ENCODE results near the gene PTGER4. TPM values are rescaled to one million over a fixed set of nuclear protein-coding genes. Genes with fewer than 3 reads are reported as not detected.

PTGER4 gene
- polyA plus RNA-seq, 1 of the 3 experiments (the other 2 are of a cell fraction), result not detected

GRCh38 chr5:40631236-40631635 is 48.5 kb upstream of the PTGER4 start:
- TF ChIP-seq, protein P1, sequence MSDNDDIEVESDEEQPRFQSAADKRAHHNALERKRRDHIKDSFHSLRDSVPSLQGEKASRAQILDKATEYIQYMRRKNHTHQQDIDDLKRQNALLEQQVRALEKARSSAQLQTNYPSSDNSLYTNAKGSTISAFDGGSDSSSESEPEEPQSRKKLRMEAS (IDR thresholded peaks at IDR 0.05; ENCODE audit: low read depth), result no peak
- no peak for TF ChIP-seq POLR2AphosphoS5 (IDR thresholded peaks at IDR 0.05; ENCODE audit: low read depth, low read length)
- no peaks in the 10 kb centered on the region for H3F3A ChIP-seq (replicated peaks; ENCODE audit: insufficient read depth)
- ChIA-PET CTCF (no interaction called here), POLR2A (no interaction called here)
- no peak overlapping the region for H3K9ac ChIP-seq
- WGBS (ENCODE audit: low lambda C conversion rate), result 16% methylated on average over 7 of the region's 7 CpGs
- H3K4me2 ChIP-seq, result no peak overlapping the region
- no peaks in the 10 kb centered on the region for H3K36me3 ChIP-seq (replicated peaks in 1 of 2; ENCODE audit: control insufficient read depth in 1 of 2, insufficient read depth in 2 of 2, low read length in 1 of 2)
- no peak overlapping the region for H3K27ac ChIP-seq (ENCODE audit: low read depth in 2 of 2, low read length in 1 of 2)
- H3K27me3 ChIP-seq (ENCODE audit: insufficient read depth), result no peaks in the 10 kb centered on the region; the same call in 1 of the 2 replicates
- H2AFZ ChIP-seq (ENCODE audit: low read depth), result no peak overlapping the region
- H3K79me2 ChIP-seq (ENCODE audit: insufficient read depth), result no peaks in the 10 kb centered on the region
- no peaks in the 10 kb centered on the region for H3K9me2 ChIP-seq
- no peak for DNase-seq
- no peaks in the 10 kb centered on the region for H4K20me1 ChIP-seq (ENCODE audit: insufficient read depth)
- H3K4me3 ChIP-seq (ENCODE audit: low read depth in 2 of 2, low read length in 1 of 2), result no peak overlapping the region
- H3K9me3 ChIP-seq, result no peaks in the 10 kb centered on the region
- no peaks in the 10 kb centered on the region for H3K4me1 ChIP-seq (ENCODE audit: control insufficient read depth in 1 of 2, insufficient read depth in 2 of 2, low read depth in 1 of 2, low read length in 1 of 2)

GRCh38 chr5:40634154-40634553 is 45.6 kb upstream of the PTGER4 start:
- 3% methylated on average over 3 of the region's 3 CpGs for WGBS (ENCODE audit: low lambda C conversion rate)
- no peaks in the 10 kb centered on the region for H3K9me2 ChIP-seq
- CTCF ChIA-PET, result no interaction called here

More at GRCh38 chr5:40634154-40634553, 45.6 kb upstream of the PTGER4 start:
- H2AFZ ChIP-seq (ENCODE audit: low read depth), result no peak overlapping the region
- H3K4me1 ChIP-seq (ENCODE audit: control insufficient read depth in 1 of 2, insufficient read depth in 2 of 2, low read depth in 1 of 2, low read length in 1 of 2), result no peaks in the 10 kb centered on the region
- TF ChIP-seq FOXJ3 (CRISPR knock-in tag; IDR thresholded peaks at IDR 0.05) (no peak), MXI1 (IDR thresholded peaks at IDR 0.05; ENCODE audit: low read depth, low read length) (no peak), TEAD4 (IDR thresholded peaks at IDR 0.05; ENCODE audit: borderline replicate concordance, insufficient read depth) (no peak), USF2 (IDR thresholded peaks at IDR 0.05; ENCODE audit: borderline replicate concordance, low read depth, low read length) (no peak), YY1 (IDR thresholded peaks at IDR 0.05; ENCODE audit: low read depth) (no peak), NRF1 (IDR thresholded peaks at IDR 0.05; ENCODE audit: low read depth, low read length) (no peak), TAF1 (IDR thresholded peaks at IDR 0.05; ENCODE audit: borderline replicate concordance, low read depth, low read length) (no peak), GABPA (IDR thresholded peaks at IDR 0.05; ENCODE audit: low read depth) (no peak), RXRA (IDR thresholded peaks at IDR 0.05; ENCODE audit: borderline replicate concordance, low read depth) (no peak), MEF2A (IDR thresholded peaks at IDR 0.05; ENCODE audit: borderline replicate concordance, low read depth) (no peak)
- TF ChIP-seq, protein P2, sequence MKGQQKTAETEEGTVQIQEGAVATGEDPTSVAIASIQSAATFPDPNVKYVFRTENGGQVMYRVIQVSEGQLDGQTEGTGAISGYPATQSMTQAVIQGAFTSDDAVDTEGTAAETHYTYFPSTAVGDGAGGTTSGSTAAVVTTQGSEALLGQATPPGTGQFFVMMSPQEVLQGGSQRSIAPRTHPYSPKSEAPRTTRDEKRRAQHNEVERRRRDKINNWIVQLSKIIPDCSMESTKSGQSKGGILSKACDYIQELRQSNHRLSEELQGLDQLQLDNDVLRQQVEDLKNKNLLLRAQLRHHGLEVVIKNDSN (IDR thresholded peaks at IDR 0.05; ENCODE audit: borderline replicate concordance, low read depth), result no peak
- TF ChIP-seq, protein P3, sequence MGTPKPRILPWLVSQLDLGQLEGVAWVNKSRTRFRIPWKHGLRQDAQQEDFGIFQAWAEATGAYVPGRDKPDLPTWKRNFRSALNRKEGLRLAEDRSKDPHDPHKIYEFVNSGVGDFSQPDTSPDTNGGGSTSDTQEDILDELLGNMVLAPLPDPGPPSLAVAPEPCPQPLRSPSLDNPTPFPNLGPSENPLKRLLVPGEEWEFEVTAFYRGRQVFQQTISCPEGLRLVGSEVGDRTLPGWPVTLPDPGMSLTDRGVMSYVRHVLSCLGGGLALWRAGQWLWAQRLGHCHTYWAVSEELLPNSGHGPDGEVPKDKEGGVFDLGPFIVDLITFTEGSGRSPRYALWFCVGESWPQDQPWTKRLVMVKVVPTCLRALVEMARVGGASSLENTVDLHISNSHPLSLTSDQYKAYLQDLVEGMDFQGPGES (IDR thresholded peaks at IDR 0.05; ENCODE audit: low read depth, low read length), result no peak
- no peak overlapping the region for H3K4me3 ChIP-seq (ENCODE audit: low read depth in 2 of 2, low read length in 1 of 2)
- DNase-seq, result no peak
- H3K27ac ChIP-seq (ENCODE audit: low read depth in 2 of 2, low read length in 1 of 2), result no peak overlapping the region
- no peaks in the 10 kb centered on the region for H3K79me2 ChIP-seq (ENCODE audit: insufficient read depth)
- POLR2A ChIA-PET, result no interaction called here
- H3K4me2 ChIP-seq, result no peak overlapping the region
- H3K9me3 ChIP-seq, result no peaks in the 10 kb centered on the region
- H3K27me3 ChIP-seq (ENCODE audit: insufficient read depth), result no peaks in the 10 kb centered on the region
- H3K9ac ChIP-seq, result no peak overlapping the region
- H3F3A ChIP-seq (replicated peaks; ENCODE audit: insufficient read depth), result no peaks in the 10 kb centered on the region
- H4K20me1 ChIP-seq (ENCODE audit: insufficient read depth), result no peaks in the 10 kb centered on the region
- no peaks in the 10 kb centered on the region for H3K36me3 ChIP-seq (replicated peaks in 1 of 2; ENCODE audit: control insufficient read depth in 1 of 2, insufficient read depth in 2 of 2, low read length in 1 of 2)

All from SK-N-SH (cell line).